Left cardiac atrium (tissue), 4 donors: ENCODE data around the gene C1QTNF7. TPM values are rescaled to one million over a fixed set of nuclear protein-coding genes. Genes with fewer than 3 reads are reported as not detected.

Source experiments
- ATAC-seq, 2 donors: fragments of 200-7000 bp; cut with Tn5 transposase; one replicate each; pipeline ENCODE4 v1.9.1; 2020; ENCODE audit warnings: mild to moderate bottlenecking in 2 of 2, moderate library complexity in 2 of 2
- DNase-seq: peaks from one replicate; pipeline ENCODE4 v3.0.0-alpha.2; 2020
- intact Hi-C, 2 donors: fragments of 100-400 bp; cut with DNase I; formaldehyde crosslinking; loops; one replicate each; pipeline versions ENCODE4 v1.14.1 to v1.15.1; 2022 to 2023
- total RNA-seq, 2 donors: library from RNA; stranded (reverse); fragmentation: NEBNext Ultra II Directional; extraction: Animal tissue kit (Norgen Biotek cat#: 25700); gene quantifications; one replicate each; pipeline ENCODE4 v1.2.1, GENCODE V29; 2021
- donor health status: DM: no; HTN: yes; CAD: no.
- donor health status: DM: no; HTN: yes; CAD: no; lungs with severe emphysema.
- donor health status: DM: yes; HTN: yes; CAD: no.
- donor health status: Dilated cardiomyopathy.

The C1QTNF7 gene
- total RNA-seq, 2 donors from 2014 or later, result 1.9 to 7.4 TPM

DNA sequence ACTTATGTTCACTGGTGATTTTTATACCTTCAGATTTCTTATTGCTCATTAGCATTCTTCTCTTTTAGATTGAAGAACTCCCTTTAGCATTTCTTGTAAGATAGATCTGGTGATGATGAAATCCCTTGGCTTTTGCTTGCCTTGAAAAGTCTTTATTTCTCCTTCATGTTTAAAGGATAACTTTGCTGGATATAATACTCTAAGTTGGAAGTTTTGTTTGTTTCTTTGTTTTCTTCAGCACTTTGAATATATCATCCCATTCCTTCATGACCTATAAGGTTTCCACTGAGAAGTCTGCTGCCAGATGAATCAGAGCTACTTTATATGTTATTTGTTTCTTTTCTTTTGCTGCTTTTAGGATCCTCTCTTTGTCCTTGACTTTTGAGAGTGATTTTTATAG, 60.3 kb downstream of the C1QTNF7 start:
- DNase-seq (no peak), ATAC-seq (no peak)
- intact Hi-C loops, result no loop called here

DNA sequence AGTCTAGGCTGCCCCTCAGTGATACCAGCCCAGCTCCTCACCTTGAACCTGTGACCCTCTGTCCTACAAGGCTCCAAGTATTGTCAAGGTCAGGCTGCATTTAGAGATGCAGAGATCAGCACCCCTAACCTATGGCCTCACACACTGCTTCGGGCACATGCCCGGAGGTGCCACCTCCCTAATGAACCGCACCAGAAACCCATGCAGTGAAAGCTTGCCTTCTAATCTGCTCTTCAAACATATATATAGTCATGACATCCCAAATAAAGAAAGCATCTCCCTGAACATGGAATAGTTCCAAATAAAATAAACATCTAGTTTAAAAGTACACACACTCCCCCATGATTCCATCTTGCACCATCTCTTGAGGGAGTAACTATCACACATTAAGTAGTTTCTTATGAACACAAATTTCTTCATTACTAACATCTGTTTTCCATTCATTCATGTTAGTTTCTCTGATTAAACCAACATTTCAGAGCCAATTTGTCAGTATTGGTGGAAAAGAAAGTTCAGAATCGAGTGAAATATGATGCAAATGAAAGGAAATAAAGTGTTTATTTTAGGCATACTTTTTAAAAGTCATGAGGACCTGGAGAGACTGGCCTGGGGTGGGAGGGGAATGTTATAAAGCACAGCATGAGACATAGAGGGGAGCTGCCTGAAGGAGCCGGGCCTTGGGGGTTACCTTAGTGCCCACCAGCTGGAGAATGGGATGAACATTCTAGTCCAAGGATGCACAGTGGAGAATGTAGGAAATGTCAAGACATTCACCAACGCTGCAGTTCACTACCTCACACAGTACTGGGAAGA, 61.0 kb downstream of the C1QTNF7 start:
- DNase-seq, result no peak
- peak; percentile 62 to 65 for ATAC-seq
- intact Hi-C loops, result no loop called here

DNA sequence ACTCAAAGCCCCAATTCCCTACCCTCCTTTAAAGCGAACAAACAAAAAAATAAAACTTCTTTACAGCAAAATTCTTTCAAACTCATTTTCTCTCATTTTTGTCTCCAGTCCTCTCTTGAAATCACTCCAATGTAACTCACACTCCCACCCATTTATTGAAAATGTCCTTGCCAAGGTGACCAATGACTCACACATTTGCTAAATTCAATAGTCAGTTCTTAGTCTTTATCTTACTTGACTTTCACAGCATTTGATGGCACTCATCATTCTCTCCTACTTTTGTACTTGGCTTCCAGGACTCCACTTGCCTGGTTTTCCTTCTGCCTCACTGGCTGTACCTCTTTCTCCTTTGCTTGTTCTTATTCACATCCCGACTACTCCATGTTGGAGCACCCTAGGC, 61.7 kb downstream of the C1QTNF7 start:
- intact Hi-C loops, result no loop called here
- peak in 1 of 2 donors; percentile 26 for ATAC-seq

DNA sequence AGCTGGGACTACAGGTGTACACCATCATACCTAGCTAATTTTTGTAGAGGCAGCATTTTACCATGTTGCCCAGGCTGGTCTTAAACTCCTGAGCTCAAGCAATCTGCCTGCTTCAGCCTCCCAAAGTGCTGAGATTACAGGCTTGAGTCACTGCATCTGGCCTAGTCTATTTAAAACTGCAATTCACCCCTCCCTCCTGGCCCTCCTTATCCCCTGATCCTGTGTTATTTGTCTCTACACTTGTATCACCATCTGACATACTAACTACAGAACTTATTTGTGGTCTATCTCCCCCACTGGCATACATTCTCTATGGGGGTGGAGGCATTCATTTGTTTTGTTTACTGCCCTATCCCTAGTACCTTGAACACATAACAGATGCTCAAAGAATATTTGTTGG, 65.6 kb downstream of the C1QTNF7 start:
- DNase-seq (no peak), ATAC-seq (peak in 1 of 2 donors; percentile 65)
- intact Hi-C loops, result no loop called here

More for the DNA sequence above, 61.7 kb downstream of the C1QTNF7 start:
- no peak for DNase-seq

DNA sequence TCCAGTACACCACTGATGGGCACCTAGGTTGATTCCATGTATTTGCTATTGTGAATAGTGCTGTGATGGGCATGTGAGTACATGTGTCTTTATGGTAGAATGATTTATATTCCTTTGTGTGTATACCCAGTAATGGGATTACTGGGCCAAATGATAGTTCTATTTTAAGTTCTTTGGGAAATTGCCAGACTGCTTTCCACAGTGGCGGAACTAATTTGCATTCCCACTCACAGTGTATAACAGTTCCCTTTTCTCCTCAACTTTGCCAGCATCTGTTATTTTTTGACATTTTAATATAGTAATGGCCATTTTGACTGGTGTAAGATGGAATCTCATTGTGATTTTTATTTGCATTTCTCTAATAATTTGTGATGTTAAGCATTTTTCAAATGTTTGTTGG, 67.8 kb downstream of the C1QTNF7 start:
- intact Hi-C loops, result no loop called here
- DNase-seq (no peak), ATAC-seq (peak in 1 of 2 donors; percentile 24)

Other genes starting within 250 kb of the C1QTNF7 start
- gene CC2D2A, start 41.8 kb downstream of the C1QTNF7 start, total RNA-seq, result 10 to 100 TPM in 1 of 2 donors, 1 to 10 TPM in 1; 7.0 to 12.9 TPM
- gene FBXL5, start 227.3 kb downstream of the C1QTNF7 start, total RNA-seq, result 10 to 100 TPM; 69.1 to 71.0 TPM